Keratinocyte (primary cell): ENCODE measurements around the gene CEMIP2.

Source experiments
- EZH2 ChIP-seq: IDR thresholded peaks from one replicate; pipeline ENCODE4 v1.6.1; 2012; ENCODE audit warnings: inconsistent platforms, mild to moderate bottlenecking, low read length, moderate library complexity
- TF ChIP-seq, protein P1 (sequence below), 3 experiments: IDR thresholded peaks in 1 of 3; conservative IDR thresholded peaks in 1 of 3; optimal IDR thresholded peaks in 1 of 3; 2 replicates in 2 of 3; 3 replicates in 1 of 3; pipeline versions ENCODE3 to v1.5.1; 2011; ENCODE audit warnings: low read length in 3 of 3, mild to moderate bottlenecking in 3 of 3, moderate library complexity in 2 of 3, control low read depth in 1 of 3, inconsistent platforms in 1 of 3; ENCODE audit not compliant: insufficient read depth in 2 of 3; ENCODE audit errors: extremely low read depth in 1 of 3

DNA sequence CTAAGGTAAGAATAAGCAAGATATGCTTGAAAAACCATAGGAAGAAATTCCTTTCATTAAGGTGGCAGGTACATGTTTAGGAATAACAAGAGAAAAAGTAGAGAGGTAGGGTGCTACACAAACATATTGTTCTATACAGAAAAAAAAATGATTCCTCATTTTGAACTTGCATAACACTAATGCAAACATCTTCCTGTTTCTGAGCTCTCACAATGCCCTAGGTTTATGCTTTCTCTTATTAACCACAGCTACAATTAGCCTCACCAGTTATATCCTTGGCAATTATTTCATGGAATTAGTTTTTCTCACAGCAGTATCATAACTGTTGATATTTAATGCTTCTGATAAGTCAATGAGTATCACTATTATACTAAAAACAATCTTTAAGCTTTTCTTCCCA, 20.7 kb downstream of the CEMIP2 start:
- TF ChIP-seq, protein P1, sequence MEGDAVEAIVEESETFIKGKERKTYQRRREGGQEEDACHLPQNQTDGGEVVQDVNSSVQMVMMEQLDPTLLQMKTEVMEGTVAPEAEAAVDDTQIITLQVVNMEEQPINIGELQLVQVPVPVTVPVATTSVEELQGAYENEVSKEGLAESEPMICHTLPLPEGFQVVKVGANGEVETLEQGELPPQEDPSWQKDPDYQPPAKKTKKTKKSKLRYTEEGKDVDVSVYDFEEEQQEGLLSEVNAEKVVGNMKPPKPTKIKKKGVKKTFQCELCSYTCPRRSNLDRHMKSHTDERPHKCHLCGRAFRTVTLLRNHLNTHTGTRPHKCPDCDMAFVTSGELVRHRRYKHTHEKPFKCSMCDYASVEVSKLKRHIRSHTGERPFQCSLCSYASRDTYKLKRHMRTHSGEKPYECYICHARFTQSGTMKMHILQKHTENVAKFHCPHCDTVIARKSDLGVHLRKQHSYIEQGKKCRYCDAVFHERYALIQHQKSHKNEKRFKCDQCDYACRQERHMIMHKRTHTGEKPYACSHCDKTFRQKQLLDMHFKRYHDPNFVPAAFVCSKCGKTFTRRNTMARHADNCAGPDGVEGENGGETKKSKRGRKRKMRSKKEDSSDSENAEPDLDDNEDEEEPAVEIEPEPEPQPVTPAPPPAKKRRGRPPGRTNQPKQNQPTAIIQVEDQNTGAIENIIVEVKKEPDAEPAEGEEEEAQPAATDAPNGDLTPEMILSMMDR (optimal IDR thresholded peaks at IDR 0.05 in 1 of 3, IDR thresholded peaks at IDR 0.05 in 1 of 3, conservative IDR thresholded peaks at IDR 0.05 in 1 of 3; ENCODE audit: extremely low read depth in 1 of 3, insufficient read depth in 2 of 3, low read length in 3 of 3) = no peak
- no peak for TF ChIP-seq EZH2
